ENCODE results near the gene ZNF792. TPM values are rescaled to one million over a fixed set of nuclear protein-coding genes. Genes with fewer than 3 reads are reported as not detected.

ZNF792 gene
- total and polyA plus RNA-seq, 2 of the 4 experiments (the other 2 are of a cell fraction) = 1.5 to 4.8 TPM

Other genes with a start within 250 kb of the ZNF792 start
- 7.5 and 11.1 TPM in 2 replicates for gene ZNF181, start 230.0 kb downstream of the ZNF792 start, total RNA-seq (2012; rRNA removed)
- 2.7 and 3.8 TPM in 2 replicates for gene ZNF181, start 230.0 kb downstream of the ZNF792 start, polyA plus RNA-seq (2012; rRNA removed)
- gene ZNF599, start 191.0 kb downstream of the ZNF792 start, total RNA-seq (2012; rRNA removed) = 3.4 and 4.2 TPM in 2 replicates
- gene ZNF599, start 191.0 kb downstream of the ZNF792 start, polyA plus RNA-seq (2012; rRNA removed) = 5.9 and 6.5 TPM in 2 replicates
- 2.8 and 2.9 TPM in 2 replicates for gene ZNF30, start 37.3 kb downstream of the ZNF792 start, total RNA-seq (2012; rRNA removed)
- 1.1 and 1.3 TPM in 2 replicates for gene ZNF30, start 37.3 kb downstream of the ZNF792 start, polyA plus RNA-seq (2012; rRNA removed)
- gene GRAMD1A, start 36.1 kb upstream of the ZNF792 start, total RNA-seq (2012; rRNA removed) = 11.1 and 11.4 TPM in 2 replicates
- 63.0 and 65.2 TPM in 2 replicates for gene GRAMD1A, start 36.1 kb upstream of the ZNF792 start, polyA plus RNA-seq (2012; rRNA removed)
- 2.0 and 2.2 TPM in 2 replicates for gene SCN1B, start 66.2 kb upstream of the ZNF792 start, total RNA-seq (2012; rRNA removed)
- 9.6 and 10.6 TPM in 2 replicates for gene SCN1B, start 66.2 kb upstream of the ZNF792 start, polyA plus RNA-seq (2012; rRNA removed)
- gene HPN, start 77.5 kb upstream of the ZNF792 start, total RNA-seq (2012; rRNA removed) = not detected in 2 replicates
- gene HPN, start 77.5 kb upstream of the ZNF792 start, polyA plus RNA-seq (2012; rRNA removed) = not detected in 2 replicates
- gene FXYD3, start 151.6 kb upstream of the ZNF792 start, total RNA-seq (2012; rRNA removed) = not detected in 2 replicates
- not detected in 2 replicates for gene FXYD3, start 151.6 kb upstream of the ZNF792 start, polyA plus RNA-seq (2012; rRNA removed)
- not detected in 2 replicates for gene LGI4, start 170.8 kb upstream of the ZNF792 start, total RNA-seq (2012; rRNA removed)
- 0.06 and 0.10 TPM in 2 replicates for gene LGI4, start 170.8 kb upstream of the ZNF792 start, polyA plus RNA-seq (2012; rRNA removed)
- 0.18 TPM in 1 of 2 replicates, not detected in the other for gene FXYD1, start 174.6 kb upstream of the ZNF792 start, total RNA-seq (2012; rRNA removed)
- gene FXYD1, start 174.6 kb upstream of the ZNF792 start, polyA plus RNA-seq (2012; rRNA removed) = 2.7 and 3.9 TPM in 2 replicates
- gene FXYD7, start 179.0 kb upstream of the ZNF792 start, total RNA-seq (2012; rRNA removed) = not detected in 2 replicates
- 0.31 and 0.39 TPM in 2 replicates for gene FXYD7, start 179.0 kb upstream of the ZNF792 start, polyA plus RNA-seq (2012; rRNA removed)
- gene FXYD5, start 190.5 kb upstream of the ZNF792 start, total RNA-seq (2012; rRNA removed) = 45.8 and 53.6 TPM in 2 replicates
- 245 and 287 TPM in 2 replicates for gene FXYD5, start 190.5 kb upstream of the ZNF792 start, polyA plus RNA-seq (2012; rRNA removed)

All from IMR-90 (cell line).